Ectodermal cell (in vitro differentiated cells): ENCODE results near the gene LMOD3.

Experiments
- H3K27ac ChIP-seq: 2 replicates; pipeline ENCODE4 v1.7.0; 2013; ENCODE audit warnings: mild to moderate bottlenecking, low read depth, low read length; ENCODE audit not compliant: insufficient read depth, poor library complexity, severe bottlenecking
- H3K27me3 ChIP-seq: 2 replicates; pipeline ENCODE4 v1.7.0; 2013; ENCODE audit warnings: mild to moderate bottlenecking, low read length; ENCODE audit not compliant: insufficient read depth, control insufficient read depth, poor library complexity, severe bottlenecking
- H3K36me3 ChIP-seq: one replicate; pipeline ENCODE4 v1.7.0; 2013; ENCODE audit warnings: low read length; ENCODE audit not compliant: control insufficient read depth, insufficient read depth
- H3K4me1 ChIP-seq: one replicate; pipeline ENCODE4 v1.7.0; 2013; ENCODE audit warnings: low read length; ENCODE audit not compliant: control insufficient read depth, insufficient read depth
- H3K4me3 ChIP-seq: 2 replicates; pipeline ENCODE4 v1.7.0; 2013; ENCODE audit warnings: low read depth, low read length, control low read depth; ENCODE audit not compliant: insufficient read depth
- H3K9me3 ChIP-seq: 2 replicates; pipeline ENCODE4 v1.7.0; 2013; ENCODE audit warnings: mild to moderate bottlenecking, low read length, moderate library complexity; ENCODE audit not compliant: control insufficient read depth
- WGBS, 2 experiments: methylation state at CpG; one replicate each; pipeline ENCODE4 v1.1.7; 2013; ENCODE audit warnings: missing lambda C conversion rate in 2 of 2; 5-methylcytosine and 5-hydroxymethylcytosine counted together

LMOD3 gene

GRCh38 chr3:69096299-69096698 is 26.1 kb downstream of the LMOD3 start:
- no peaks in the 10 kb centered on the region for H3K9me3 ChIP-seq
- H3K27ac ChIP-seq, result no peak overlapping the region
- no peaks in the 10 kb centered on the region for H3K36me3 ChIP-seq

DNA sequence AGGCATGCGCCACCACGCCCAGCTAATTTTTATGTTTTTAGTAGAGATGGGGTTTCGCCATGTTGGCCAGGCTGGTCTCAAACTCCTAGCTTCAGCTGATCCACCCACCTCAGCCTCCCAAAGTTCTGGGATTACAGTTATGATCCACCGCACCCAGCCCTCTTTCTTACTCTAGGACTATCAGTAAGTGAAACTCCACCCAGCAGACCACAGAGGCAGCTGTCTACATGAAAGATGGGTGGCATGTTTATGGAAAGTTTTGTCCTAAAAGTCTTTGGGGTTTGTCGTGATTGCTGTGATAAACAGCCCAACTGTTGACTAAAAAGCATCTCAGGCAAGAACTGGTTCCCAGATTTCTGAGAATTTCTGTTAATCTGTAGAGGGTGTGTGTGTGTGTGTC is 26.8 kb downstream of the LMOD3 start:
- H3K4me3 ChIP-seq, result no peak overlapping the region
- H3K4me1 ChIP-seq, result peaks cover 6% of the 10 kb centered on the region
- no peak overlapping the region for H3K27ac ChIP-seq
- H3K36me3 ChIP-seq, result no peaks in the 10 kb centered on the region
- whole genome bisulfite sequencing, 2 experiments, result 94 to 99% methylated on average over 5 of the region's 5 CpGs
- no peaks in the 10 kb centered on the region for H3K9me3 ChIP-seq
- no peaks in the 10 kb centered on the region for H3K27me3 ChIP-seq

More at GRCh38 chr3:69096299-69096698, 26.1 kb downstream of the LMOD3 start:
- Histone ChIP-seq H3K27me3 (no peaks in the 10 kb centered on the region), H3K4me3 (no peak overlapping the region), H3K4me1 (peaks cover 6% of the 10 kb centered on the region)
- 80 to 91% methylated on average over 5 of the region's 5 CpGs for WGBS, 2 experiments

DNA sequence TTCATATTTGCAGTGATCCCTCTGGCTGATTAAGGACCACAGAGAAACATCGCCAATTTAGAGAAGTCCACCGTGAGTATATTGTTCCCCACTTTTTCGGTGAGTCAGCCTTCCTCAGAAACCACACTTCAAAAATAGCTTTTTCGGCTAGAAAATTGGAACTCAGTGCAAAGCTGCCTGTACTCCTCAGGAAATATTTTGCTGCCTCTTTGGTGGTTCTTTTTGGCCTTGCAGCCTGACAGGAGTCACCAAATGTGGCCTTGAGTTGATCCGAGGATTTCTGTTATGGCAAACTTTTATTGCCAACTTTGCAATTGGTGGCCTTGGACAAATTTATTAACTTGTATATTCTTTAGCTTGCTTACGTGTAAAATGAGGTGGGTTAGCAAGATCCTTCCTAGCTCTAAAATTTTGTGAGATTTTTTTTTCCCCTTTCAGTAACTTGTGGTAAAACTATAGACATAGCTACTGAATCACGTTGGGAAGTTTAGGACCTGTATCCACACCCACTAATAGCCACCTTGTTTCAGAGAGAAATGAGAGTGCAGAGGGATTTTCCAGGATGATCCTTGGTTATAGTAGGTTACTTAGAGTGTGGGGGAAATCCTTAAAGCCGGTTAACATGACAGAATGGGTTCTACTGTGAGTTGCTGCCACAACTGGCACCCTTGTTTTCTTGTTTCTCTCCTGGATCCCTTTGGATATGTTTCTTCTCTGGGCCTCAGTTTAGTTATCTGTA is 27.8 kb downstream of the LMOD3 start:
- no peak overlapping the region for H3K27ac ChIP-seq
- H3K9me3 ChIP-seq, result no peaks in the 10 kb centered on the region
- no peaks in the 10 kb centered on the region for H3K36me3 ChIP-seq
- WGBS, 2 experiments, result 94% methylated on average over 6 to 8 of the region's 8 CpGs
- H3K4me3 ChIP-seq, result no peak overlapping the region
- H3K4me1 ChIP-seq, result peaks cover 6% of the 10 kb centered on the region
- H3K27me3 ChIP-seq, result no peaks in the 10 kb centered on the region

DNA sequence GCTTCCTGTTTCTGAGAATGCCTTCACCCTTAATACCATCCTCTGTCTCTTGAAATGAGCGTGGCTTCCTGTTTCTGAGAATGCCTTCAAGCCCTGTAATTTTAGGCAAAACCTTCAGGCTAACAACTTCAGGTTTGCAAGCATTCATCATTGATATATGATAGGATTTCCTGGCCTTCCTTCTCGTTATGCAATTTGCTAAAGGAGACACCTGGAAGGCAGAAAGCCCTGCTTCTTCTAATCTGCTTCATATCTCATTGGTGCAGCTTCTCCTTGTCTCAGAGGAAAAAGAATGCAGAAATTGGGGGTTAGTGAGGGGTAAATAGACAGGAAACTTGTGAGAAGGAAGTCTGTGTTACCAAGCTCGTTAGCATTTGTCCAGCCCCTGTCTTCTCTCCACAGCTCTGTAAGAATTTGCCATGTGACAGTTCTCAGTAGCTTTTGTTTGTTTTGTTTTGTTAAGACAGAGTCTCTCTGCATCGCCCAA is 30.3 kb downstream of the LMOD3 start:
- no peaks in the 10 kb centered on the region for H3K9me3 ChIP-seq
- H3K4me1 ChIP-seq, result peaks cover 6% of the 10 kb centered on the region
- no peaks in the 10 kb centered on the region for H3K36me3 ChIP-seq
- no peak overlapping the region for H3K27ac ChIP-seq
- WGBS, 2 experiments, result 56 to 61% methylated on average over 4 of the region's 4 CpGs
- H3K4me3 ChIP-seq, result no peak overlapping the region
- H3K27me3 ChIP-seq, result no peaks in the 10 kb centered on the region

GRCh38 chr3:69091389-69092029 is 30.9 kb downstream of the LMOD3 start:
- Histone ChIP-seq H3K9me3 (no peaks in the 10 kb centered on the region), H3K4me1 (peaks cover 6% of the 10 kb centered on the region), H3K4me3 (no peak overlapping the region), H3K27me3 (no peaks in the 10 kb centered on the region), H3K27ac (no peak overlapping the region), H3K36me3 (no peaks in the 10 kb centered on the region)
- WGBS, 2 experiments, result 90 to 100% methylated on average over 4 to 5 of the region's 5 CpGs

DNA sequence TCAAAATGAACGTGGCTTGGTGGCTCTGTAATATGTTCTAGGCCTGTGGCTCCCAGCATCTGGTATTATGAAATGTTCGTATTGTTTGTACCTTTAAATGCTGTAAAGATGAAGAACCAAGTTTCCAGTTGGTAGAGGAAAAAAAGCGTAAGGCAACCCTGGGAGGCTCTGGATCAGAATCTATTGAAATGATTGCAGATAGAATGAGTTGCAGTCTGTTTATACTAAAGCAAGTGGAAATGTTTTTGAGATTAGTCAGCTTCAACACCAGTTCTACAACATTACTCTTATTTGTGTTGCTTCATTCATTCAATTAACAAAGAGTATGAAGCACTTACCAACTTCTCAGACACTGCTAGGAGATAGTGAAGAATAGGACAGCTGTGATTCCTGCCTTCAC is 32.4 kb downstream of the LMOD3 start:
- Histone ChIP-seq H3K4me3 (no peak overlapping the region), H3K4me1 (peaks cover 13% of the 10 kb centered on the region), H3K27ac (no peak overlapping the region), H3K36me3 (no peaks in the 10 kb centered on the region), H3K9me3 (no peaks in the 10 kb centered on the region), H3K27me3 (no peaks in the 10 kb centered on the region)
- WGBS, 2 experiments, result 83 to 90% methylated on average over 3 of the region's 3 CpGs

GRCh38 chr3:69088063-69088462 is 34.3 kb downstream of the LMOD3 start:
- Histone ChIP-seq H3K27me3 (no peaks in the 10 kb centered on the region), H3K27ac (no peak overlapping the region), H3K4me3 (no peak overlapping the region), H3K36me3 (no peaks in the 10 kb centered on the region), H3K4me1 (peaks cover 18% of the 10 kb centered on the region), H3K9me3 (no peaks in the 10 kb centered on the region)
- WGBS, 2 experiments, result 98% methylated on average over 2 of the region's 2 CpGs; no CpG with 5 or more reads in 1 of the 2 experiments

DNA sequence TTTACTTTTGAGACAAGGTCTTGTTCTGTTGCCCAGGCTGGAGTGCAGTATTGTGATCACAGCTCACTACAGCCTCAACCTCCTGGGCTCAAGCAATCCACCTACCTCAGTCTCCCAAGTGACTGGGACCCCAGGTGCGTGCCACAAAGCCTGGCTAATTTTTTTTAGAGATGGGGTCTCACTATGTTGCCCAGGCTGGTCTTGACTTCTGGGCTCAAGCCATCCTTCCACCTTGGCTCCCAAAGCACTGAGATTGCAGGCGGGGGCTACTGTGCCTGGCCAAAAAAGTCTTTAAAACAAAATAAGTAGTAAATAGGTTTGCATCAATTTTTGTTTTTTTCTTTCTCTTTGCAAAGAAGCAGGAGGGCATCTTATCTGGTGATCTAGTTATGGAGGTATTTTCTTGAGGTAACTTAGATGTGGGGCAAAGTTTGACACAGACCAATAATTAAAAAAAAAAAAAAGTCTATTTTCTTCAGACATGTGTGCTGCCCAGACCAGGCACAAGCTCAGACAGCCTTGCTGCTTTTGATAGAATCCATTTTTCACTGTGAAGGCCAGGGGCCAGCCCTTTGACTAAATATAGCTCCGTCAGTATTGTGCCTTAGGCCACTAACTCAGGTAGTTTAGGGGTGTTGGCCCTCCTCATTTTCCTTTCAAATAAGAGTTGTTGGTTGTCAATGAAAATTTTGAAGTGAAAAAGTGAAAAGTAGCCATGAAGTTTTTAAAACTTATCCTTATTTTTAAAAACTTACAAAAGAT is 35.2 kb downstream of the LMOD3 start:
- H3K27me3 ChIP-seq, result no peaks in the 10 kb centered on the region
- 94 to 95% methylated on average over 3 of the region's 3 CpGs for WGBS, 2 experiments
- no peak overlapping the region for H3K4me3 ChIP-seq
- peaks cover 13% of the 10 kb centered on the region for H3K4me1 ChIP-seq
- H3K9me3 ChIP-seq, result no peaks in the 10 kb centered on the region
- H3K36me3 ChIP-seq, result no peaks in the 10 kb centered on the region
- H3K27ac ChIP-seq, result no peak overlapping the region

- Histone ChIP-seq H3K9me3 (no peaks in the 10 kb centered on the region), H3K4me3 (peak overlapping the region; percentile 98), H3K4me1 (peaks cover 13% of the 10 kb centered on the region), H3K27ac (no peak overlapping the region), H3K27me3 (no peaks in the 10 kb centered on the region), H3K36me3 (no peaks in the 10 kb centered on the region)
- WGBS, 2 experiments, result 52% methylated on average over 8 of the region's 8 CpGs
Measured at GRCh38 chr3:69085833-69086722, 36.3 kb downstream of the LMOD3 start.
